Cerebellar nuclear complex (tissue), 1 donor: ENCODE data around the gene FYB1.

Experiments
- DNase-seq, 2 experiments: peaks; one replicate each; lab custom pipeline; 2025; lab: John Stamatoyannopoulos, UW

Gene FYB1

DNA sequence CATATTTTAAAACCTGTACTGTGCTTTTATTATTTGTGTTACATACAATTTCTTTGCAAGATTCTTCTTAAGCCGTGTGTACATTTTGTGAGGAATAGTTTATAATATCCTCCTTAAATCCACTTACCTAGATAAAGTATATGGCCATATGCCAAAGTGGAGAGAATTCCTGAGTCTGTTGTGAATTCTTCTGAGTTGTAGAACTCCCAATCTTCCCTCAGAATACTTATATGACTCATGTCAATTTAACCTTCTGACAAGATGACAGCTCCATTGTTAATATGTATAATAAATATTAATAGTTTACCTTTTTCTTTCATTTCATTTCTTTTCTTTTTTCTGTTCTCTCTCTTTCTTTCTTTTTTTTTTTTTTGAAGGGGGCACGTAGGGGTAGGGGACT, 139.2 kb downstream of the FYB1 start:
- no peak for DNase-seq

DNA sequence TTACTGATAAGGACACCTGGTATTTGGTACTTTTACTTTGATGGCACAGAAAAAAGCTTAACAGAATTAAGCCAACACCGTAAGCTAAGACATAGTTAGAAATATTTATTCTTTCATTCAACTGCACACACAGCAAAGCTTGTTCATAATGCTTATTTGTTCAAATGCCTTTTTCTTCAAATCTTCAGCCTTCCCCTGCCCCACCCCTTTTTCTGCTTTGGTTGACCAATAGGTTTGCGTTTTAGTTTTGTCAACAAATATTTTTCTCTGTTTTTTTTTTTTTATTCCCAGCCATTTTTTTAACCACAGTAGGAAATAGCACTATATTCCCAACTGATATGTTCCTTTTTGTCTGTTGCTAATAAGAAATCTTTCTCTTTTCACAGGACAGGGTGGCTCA, 140.2 kb downstream of the FYB1 start:
- DNase-seq, result no peak

DNA sequence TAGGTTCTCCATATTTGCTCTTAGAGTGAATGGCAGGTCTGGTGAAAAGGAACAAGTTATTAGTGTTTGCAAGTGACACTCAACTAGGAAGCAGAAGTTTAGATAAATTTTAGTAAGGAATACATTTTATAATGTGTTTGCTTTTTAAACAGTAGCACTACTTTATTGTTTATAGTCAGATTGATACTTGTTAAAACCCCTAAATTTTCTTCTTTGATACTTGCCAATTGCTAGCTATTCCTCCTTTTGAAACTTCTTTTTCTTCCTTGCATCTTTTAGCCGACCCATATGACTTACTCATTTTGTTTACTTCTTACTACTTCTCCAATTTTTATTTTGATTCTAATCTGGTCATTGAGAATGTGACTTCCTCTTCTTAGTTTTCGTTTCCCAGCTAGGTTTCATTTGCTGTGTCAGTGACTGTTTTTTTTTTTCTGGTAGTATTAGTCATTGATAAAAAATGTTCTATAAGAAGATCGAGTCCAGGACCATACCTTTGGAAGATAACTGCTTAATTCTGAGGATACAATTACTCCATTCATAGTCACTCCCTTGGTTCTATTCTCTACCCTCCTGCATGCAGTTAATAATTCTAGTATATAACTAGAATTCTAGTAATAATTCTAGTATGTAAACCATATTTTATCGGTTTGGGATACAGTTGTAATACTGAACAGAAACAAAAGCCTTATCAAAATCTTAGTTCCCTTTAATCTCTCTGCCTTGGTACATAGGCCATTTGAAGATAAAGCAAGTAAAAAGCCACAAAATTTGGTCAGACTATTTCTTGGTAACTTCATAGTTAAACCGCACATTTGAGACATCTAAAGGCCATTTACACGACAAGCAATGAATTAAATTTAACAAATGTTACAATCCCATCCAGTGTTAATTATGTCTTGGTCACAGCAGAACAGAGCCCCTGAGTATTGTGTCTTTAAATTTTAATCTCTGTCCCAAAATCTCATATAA, 142.3 kb downstream of the FYB1 start:
- DNase-seq, result no peak

DNA sequence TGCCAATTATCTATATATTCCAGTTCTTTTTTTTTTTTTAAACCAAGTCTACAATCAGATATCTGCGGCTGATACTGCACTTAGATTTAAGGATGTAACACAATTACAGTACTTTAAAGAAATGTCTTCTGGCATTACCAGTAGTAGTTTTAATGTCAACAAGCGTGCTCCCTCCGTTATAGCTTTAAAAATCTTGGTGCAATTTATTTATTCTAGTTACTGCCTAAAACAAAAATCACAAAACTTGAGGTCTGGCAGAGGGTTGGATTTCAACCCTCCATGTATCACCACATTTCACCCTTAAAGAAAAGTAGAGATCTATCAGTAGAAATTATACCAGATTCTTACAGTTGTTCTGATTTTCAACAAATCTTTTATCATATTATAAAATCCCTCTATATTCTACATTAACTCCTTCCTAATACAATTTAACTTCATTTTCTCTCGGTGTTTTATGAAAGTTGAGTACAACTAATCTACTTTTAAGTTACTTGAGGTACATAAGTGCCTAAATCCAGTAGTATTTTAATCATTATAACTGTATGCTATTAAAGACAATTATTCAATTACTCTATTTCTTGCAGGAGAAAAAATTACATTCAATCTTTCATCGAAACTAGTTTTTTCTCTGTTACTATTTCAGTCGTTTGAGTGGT, 143.1 kb downstream of the FYB1 start:
- no peak for DNase-seq

DNA sequence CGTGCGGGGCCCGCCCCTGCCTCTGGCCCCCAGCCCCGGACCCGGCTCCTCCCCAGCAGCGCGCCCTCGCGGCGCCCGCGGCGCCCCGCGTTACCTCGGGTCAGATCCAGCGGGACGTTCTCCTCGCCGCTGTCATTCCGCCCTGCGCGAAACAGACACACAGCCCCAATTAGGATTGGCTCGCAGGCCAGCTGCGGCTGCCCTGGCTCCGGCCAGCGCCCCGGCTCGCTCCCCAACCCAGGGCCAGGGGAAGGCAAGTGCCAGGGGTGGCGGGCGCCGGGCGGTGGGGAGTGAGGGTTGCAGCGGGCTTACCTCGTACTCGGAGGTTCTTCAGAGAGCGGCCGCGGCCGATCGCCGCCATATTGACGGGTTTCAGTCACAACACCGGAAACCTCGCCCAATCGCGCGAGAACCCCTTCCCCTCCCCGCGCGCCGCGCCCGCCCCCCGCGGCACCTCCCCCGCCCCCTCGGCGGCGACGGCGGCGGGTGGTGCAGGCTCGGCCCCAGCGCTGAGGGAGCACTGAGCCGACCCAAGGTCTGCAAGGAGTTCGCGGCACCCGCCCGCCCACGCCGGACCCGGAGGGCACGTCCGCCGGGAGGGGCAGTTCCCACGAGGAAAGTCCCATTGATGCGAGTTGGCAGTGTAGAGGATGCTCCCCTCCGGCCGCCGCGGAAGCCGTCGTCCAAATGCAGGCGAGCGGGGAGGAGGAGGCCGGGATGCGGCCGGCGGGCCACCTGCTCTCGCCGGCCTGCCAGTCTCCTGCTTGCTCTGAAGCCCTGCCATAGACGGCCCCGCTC, 145.1 kb downstream of the FYB1 start, which contains the start of gene RICTOR:
TSS of gene RICTOR (minus strand) at position 383 of the 798 bp plus-strand sequence. CDS start at position 361, 22 bp downstream.
- DNase-seq, result peak; percentile 19 to 73

DNA sequence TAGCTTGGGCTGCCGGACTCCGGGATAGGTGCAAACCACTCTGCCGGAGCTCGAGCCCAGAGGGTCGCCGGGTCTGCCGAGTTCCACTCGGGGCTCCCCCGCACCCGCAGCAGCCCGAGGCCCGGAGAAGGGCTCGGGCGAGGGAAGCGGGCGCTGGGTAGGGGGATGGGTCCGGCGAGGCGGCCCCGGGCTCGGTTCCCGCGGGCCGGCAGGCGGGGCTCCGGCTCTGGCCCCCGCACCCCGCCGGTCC, 145.7 kb downstream of the FYB1 start:
- DNase-seq, result no peak

DNA sequence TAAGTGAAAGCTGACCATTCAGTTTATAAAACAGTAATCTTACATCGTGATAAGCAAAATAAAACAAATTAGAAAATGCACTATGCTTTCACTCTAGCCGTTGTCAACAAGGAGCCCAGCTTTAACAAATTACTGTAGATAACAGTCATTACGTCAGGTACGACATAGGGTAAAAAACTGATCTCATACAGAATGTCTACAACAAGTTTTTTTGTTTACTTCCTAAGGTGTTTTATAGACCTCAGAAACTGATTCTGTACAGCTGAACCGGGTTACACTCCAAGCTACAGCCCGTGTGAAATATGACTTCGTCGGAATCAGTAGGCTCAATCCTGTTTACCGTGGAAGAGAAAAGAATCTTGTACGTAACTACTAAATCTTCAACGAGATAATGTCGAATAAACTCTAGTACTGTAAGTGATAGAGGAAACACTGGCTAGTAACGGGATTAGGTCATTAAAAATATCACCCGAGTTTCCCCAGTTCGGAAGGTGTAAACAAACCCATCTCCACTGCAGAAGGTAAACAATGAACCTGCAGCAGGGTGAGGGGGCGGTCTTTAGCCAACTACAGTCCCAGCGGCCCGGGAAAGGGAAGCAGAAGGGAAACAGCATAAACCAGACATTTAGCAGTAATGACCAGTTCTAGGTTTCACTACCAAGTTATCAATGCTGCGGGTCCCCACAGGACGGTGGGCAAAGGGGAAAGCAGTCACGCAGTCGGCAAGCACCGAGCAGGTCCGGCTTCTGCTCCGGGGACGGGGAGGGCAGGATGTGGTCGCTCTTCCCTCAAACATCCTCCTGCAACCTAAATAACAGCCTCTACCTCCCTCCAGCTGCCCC, 146.2 kb downstream of the FYB1 start:
- DNase-seq, result peak in 1 of 2 experiments; percentile 13

DNA sequence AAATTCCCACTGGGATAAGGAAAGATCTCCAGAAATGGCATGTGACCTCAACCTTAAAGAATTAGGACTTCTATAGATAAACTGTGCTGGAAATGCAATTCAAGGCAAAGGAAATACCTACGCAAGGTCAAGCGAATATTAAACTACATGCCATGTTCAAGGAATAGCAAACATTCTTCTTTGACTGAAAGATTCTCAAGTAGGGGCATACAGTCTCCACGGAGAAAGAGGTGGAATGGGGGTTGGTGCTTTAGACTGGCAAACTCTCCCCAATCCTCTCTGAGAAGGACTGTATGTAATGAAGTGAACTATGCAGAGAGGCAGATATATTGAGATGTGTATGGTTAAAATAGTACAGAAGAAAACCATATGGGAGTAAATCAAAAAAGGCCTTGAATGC, 151.3 kb downstream of the FYB1 start:
- no peak for DNase-seq

DNA sequence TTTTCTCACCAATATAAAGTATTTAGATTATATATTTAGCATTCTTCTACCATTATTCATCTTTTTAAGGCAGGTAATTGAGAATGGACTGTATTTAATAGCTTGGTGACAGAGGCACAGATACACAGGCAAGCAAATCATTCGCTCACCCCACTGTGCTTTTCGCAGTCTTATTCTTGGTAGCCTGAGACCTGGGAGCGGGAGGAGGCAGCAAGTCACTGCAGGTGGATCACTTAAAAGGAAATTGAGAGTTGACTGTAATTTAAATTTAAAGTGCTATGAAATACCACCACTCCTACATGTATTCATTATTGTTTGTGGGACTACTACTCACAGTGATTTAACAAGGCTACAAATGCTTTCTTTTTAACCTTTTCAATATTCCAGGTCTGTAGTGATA, 154.9 kb downstream of the FYB1 start:
- DNase-seq, result no peak

DNA sequence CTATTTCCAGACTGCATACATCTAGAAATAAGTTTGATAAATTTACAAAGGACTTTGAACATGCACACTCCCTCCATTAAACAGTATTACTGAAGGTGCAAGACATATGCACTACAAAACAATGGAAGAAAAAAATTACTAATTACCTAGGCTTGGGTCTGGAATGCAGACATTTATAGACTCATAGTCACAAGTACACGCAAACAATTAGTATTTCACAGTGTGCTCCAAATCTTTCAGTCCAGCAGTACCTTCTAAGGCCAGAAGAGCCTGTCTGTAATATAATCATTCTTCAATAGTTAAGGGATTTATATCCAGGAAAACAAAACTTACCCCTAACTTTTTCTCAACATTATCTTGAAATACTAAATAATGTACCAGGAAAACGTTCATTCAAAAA, 156.3 kb downstream of the FYB1 start:
- no peak for DNase-seq

DNA sequence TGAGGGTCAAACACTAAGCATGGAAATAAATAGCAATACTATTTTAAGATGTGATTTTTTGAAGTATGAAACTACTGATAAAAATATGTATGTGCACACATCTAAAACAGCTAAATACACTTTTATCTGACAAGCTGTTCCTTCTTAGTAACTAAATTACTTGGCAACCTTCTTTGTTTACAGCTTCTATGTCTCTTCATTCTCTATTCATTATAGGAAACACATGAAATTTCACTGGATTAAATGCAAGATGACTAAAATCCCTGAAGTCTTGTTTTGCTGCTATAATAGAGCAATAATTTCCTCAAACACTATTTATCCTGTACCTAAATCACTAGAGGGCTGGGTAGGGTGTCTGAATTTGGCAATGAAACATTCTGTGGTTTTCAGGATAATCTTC, 156.8 kb downstream of the FYB1 start:
- DNase-seq, result no peak

DNA sequence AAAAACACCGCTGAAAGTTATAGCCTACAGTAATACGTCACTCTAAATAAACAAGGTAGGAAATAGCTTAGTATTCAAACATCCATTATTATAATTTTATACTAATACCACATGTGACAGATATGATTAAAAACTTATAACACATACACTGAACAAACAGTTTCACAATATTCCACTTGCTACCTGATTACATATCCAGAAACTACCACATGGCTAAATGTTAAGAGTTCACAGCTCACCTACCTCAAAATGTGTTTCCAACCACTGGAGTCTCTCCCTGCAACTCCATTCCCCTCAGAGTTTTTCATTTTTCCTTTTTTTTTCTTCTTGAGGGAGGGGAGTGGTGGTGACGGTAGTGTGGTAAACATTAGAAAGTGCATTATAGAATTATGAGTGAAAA, 157.3 kb downstream of the FYB1 start:
- no peak for DNase-seq

DNA sequence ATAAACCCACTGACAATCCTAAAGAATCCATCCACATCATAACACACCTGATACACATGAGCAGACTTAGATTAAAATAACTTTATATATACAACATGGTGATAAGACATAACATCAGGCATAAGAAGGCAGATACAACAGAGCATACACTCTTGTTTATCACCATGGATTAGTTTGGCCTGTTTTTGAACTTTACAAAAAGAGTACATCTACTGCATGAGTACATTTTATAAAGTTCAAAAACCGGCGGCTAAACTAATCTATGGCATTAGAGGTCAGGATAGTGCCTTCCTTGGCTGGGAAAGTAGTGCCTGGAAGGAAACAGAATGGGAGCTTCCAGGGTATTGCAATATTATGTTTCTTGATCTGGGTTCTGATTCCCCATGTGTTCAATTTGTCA, 160.3 kb downstream of the FYB1 start:
- DNase-seq, result no peak

DNA sequence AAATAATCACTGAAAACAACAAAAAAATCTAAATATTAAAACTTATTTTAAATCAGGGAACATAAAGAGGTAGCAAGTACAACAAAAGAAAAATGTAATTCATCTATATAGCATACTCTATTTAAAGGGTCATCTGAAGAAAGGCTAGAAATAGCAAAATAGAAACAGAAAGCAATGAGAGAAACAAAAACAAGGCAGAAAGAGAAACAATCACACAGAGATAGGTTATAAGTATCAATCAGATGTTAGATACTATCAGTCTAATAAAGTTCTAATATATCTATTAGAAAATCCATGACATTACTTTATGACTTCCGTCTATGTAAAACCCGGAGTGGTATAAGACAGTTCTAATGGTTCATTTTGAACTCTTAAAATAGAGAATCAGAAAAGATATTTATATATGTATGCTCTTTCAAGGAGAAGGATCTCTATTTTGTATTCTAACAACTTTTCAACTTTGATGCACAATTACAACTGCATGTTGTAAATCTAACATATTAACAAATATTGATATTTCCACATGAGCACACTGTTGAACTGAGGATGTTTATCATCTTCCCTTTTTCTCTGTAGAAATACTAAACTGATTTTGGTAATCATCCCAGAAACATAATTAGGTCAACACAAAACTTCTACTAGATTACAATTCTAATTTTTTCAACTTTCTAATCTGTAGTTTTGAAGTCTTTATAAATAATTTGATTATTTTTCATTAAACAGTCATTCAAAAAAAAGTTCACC, 161.0 kb downstream of the FYB1 start:
- no peak for DNase-seq

DNA sequence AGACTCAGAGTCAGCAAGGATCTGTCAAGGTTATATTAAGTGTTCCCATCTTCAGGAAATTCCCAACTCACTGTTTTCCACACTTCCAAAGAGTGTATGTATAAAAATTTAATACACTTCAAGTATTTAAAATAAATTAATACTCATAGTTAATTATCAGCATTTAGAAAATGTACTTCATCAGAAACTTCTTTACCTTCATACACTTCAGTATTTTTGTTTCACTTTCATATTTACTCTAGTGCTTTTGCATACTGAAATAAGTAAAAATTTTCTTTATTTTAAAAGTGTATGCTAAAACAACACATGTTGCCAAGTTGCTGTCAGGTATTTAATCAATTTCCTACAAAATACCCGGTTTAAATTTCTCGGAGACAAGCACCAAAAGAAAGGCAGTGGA, 161.6 kb downstream of the FYB1 start:
- DNase-seq, result no peak

DNA sequence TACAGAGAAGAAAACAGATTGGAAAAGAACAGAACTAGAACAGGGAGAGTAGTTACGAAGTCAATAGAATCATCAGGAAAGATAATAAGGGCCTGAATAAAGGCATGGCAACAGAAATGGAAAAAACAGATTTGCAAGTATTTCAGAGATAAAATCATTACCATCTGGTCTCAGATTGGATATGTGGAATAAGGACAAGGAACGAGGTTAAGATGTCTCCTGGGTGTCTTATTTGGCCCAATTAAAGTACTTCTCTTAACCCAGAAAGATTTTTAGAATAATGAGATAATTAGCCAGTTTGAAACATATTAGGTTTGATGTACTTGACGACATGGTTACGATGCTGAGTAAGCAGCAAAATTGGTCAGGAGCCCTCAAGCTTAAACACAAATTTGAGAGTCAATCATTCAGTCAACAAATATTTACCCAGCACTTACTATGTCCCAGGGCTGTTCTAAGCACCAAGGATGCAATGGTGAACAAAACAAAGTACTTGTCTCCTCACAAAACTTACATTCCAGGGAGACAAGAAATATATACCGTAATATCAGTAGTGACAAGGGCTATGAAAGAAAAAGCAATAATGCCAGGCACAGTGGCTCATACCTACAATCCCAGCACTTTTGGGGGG, 163.5 kb downstream of the FYB1 start:
- no peak for DNase-seq
